Measurements from ENCODE around the gene OR1F1.

OR1F1 gene

DNA sequence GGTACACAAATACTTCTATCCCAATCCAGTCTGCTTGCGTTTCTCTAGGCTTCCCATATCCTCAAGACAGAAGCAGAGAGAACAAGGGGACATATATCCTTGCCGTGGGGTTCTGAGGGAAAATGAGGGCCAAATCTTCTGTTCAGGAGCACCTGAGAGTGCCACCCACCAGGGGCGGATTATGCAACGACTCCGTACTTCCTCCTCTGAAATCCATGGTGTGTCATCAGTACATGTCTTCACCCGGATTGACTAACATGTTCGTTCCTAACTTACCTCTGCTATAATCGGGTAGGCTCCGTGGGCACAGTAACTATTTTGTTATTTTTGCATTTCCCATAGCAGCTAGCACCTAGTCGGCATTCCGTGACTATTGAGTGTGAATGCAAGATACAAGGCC is 54.7 kb downstream of the OR1F1 start:
- Histone ChIP-seq H3K79me2 (ENCODE audit: insufficient read depth, low read depth) (no peaks in the 10 kb centered on the region), H3K4me2 (no peak overlapping the region), H4K20me1 (ENCODE audit: insufficient read depth) (no peaks in the 10 kb centered on the region), H3K27ac (no peak overlapping the region), H2AFZ (ENCODE audit: low read depth) (no peak overlapping the region), H3K27me3 (ENCODE audit: insufficient read depth, low read depth) (no peaks in the 10 kb centered on the region; the same call in 1 of the 2 replicates), H3K4me3 (IDR thresholded peaks at IDR 0.05; ENCODE audit: insufficient read depth, low read depth, low read length) (no peak overlapping the region), H3K9ac (no peak overlapping the region), H3K4me1 (ENCODE audit: low read depth, poor library complexity, severe bottlenecking) (no peaks in the 10 kb centered on the region), H3K36me3 (ENCODE audit: insufficient read depth) (no peaks in the 10 kb centered on the region)
- TF ChIP-seq, protein P1, sequence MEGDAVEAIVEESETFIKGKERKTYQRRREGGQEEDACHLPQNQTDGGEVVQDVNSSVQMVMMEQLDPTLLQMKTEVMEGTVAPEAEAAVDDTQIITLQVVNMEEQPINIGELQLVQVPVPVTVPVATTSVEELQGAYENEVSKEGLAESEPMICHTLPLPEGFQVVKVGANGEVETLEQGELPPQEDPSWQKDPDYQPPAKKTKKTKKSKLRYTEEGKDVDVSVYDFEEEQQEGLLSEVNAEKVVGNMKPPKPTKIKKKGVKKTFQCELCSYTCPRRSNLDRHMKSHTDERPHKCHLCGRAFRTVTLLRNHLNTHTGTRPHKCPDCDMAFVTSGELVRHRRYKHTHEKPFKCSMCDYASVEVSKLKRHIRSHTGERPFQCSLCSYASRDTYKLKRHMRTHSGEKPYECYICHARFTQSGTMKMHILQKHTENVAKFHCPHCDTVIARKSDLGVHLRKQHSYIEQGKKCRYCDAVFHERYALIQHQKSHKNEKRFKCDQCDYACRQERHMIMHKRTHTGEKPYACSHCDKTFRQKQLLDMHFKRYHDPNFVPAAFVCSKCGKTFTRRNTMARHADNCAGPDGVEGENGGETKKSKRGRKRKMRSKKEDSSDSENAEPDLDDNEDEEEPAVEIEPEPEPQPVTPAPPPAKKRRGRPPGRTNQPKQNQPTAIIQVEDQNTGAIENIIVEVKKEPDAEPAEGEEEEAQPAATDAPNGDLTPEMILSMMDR (conservative IDR thresholded peaks at IDR 0.05; ENCODE audit: low read depth, low read length) = no peak

DNA sequence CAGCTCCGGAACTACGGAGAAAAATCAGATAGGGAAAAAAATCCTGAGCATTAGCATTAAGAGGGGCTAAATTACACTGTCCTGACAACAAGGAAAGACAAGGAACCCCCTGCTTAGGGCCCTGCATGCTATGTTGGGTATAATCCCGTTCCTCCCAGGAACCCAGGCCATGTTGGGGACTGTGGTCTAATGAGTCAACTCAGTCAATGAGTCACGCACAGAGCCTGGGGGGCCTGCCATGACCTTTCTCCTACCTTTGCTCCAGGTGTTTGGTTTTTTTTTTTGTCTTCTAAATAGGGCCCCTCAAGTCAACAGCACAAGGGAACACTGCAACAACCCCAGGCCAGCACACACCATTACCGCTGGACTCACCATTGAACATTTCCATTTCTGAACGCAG is 55.9 kb downstream of the OR1F1 start:
- Histone ChIP-seq H4K20me1 (ENCODE audit: insufficient read depth) (no peaks in the 10 kb centered on the region), H3K4me1 (ENCODE audit: low read depth, poor library complexity, severe bottlenecking) (no peaks in the 10 kb centered on the region), H3K27me3 (ENCODE audit: insufficient read depth, low read depth) (no peaks in the 10 kb centered on the region; the same call in 1 of the 2 replicates), H3K4me3 (IDR thresholded peaks at IDR 0.05; ENCODE audit: insufficient read depth, low read depth, low read length) (no peak overlapping the region), H2AFZ (ENCODE audit: low read depth) (no peak overlapping the region), H3K79me2 (ENCODE audit: insufficient read depth, low read depth) (no peaks in the 10 kb centered on the region), H3K27ac (no peak overlapping the region), H3K4me2 (no peak overlapping the region), H3K36me3 (ENCODE audit: insufficient read depth) (no peaks in the 10 kb centered on the region), H3K9ac (no peak overlapping the region)
- TF ChIP-seq, protein P1 (conservative IDR thresholded peaks at IDR 0.05; ENCODE audit: low read depth, low read length) = no peak

DNA sequence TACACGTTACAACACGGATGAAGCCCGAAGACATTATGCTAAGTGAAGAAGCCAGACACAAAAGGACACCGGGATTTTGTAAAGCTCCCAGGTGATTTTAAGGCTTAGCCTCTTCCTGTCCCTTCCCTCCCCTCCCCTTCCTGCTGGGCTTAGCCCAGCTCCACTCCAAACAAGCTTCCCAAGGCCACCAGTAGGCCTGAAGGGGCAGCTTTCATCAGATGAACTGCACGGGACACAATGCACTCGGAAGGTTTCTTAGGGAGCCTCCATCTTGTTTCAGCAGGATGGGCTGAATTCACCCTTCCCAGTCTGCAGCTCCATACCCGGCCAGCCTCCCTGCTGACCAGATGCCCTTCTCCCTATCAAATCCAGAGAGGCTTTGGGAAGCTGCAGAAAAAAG is 58.0 kb downstream of the OR1F1 start:
- no peaks in the 10 kb centered on the region for H3K79me2 ChIP-seq (ENCODE audit: insufficient read depth, low read depth)
- no peaks in the 10 kb centered on the region for H3K36me3 ChIP-seq (ENCODE audit: insufficient read depth)
- H3K9ac ChIP-seq = no peak overlapping the region
- no peak overlapping the region for H3K4me2 ChIP-seq
- TF ChIP-seq, protein P1 (conservative IDR thresholded peaks at IDR 0.05; ENCODE audit: low read depth, low read length) = no peak
- H3K27ac ChIP-seq = no peak overlapping the region
- no peaks in the 10 kb centered on the region; the same call in 1 of the 2 replicates for H3K27me3 ChIP-seq (ENCODE audit: insufficient read depth, low read depth)
- H3K4me3 ChIP-seq (IDR thresholded peaks at IDR 0.05; ENCODE audit: insufficient read depth, low read depth, low read length) = no peak overlapping the region
- H2AFZ ChIP-seq (ENCODE audit: low read depth) = no peak overlapping the region
- no peaks in the 10 kb centered on the region for H3K4me1 ChIP-seq (ENCODE audit: low read depth, poor library complexity, severe bottlenecking)
- no peaks in the 10 kb centered on the region for H4K20me1 ChIP-seq (ENCODE audit: insufficient read depth)

DNA sequence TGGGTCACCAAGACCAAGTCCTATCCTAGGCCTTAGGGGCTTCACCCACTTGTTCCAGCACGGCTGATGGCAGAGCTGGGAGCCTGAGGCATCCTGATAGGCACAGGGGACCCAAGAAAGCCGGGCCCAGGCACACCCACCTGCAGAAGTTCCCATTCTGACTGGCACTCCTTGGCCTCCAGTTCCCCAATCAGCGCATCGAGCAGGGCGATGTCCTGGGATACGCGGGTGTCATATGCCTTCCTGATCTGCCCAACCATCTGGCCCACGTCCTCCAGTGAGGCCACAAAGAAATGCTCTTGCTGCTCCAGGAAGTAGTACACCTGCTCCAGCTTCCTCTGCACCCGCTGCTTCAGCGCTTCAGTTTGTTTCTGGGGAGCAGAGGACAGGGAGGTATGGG is 58.9 kb downstream of the OR1F1 start:
- Histone ChIP-seq H3K27me3 (ENCODE audit: insufficient read depth, low read depth) (no peaks in the 10 kb centered on the region), H3K36me3 (ENCODE audit: insufficient read depth) (no peaks in the 10 kb centered on the region), H3K4me1 (ENCODE audit: low read depth, poor library complexity, severe bottlenecking) (no peaks in the 10 kb centered on the region), H2AFZ (ENCODE audit: low read depth) (no peak overlapping the region), H3K4me3 (IDR thresholded peaks at IDR 0.05; ENCODE audit: insufficient read depth, low read depth, low read length) (no peak overlapping the region), H3K79me2 (ENCODE audit: insufficient read depth, low read depth) (no peaks in the 10 kb centered on the region), H4K20me1 (ENCODE audit: insufficient read depth) (no peaks in the 10 kb centered on the region), H3K9ac (no peak overlapping the region), H3K4me2 (no peak overlapping the region), H3K27ac (no peak overlapping the region)
- TF ChIP-seq, protein P1 (conservative IDR thresholded peaks at IDR 0.05; ENCODE audit: low read depth, low read length) = no peak
